ENCODE data around the gene ITPR1.

Gene ITPR1

DNA sequence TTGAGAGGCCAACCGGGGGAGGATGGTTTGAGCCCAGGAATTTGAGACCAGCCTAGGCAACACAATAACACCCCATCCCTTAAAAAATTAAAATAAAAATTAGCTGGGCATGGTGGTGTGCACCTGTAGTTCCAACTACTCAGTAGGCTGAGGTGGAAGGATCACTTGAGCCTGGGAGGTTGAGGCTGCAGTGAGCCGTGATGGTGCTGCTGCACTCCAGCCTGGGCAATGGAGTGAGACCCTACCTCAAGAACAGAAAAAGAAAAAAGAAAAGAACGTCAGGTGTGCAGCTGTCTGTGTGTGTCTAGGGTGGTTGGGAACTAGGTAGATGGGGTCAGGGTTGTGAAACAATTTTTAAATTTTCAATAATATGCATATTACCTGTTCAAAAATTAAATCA is 389.9 kb downstream of the ITPR1 start:
- H3K4me1 ChIP-seq (ENCODE audit: insufficient read depth, low read length): peaks cover 9% of the 10 kb centered on the region; the same call in 1 of the 2 replicates
- 97% methylated on average over 3 of the region's 3 CpGs for WGBS
- no peak overlapping the region for H3K4me3 ChIP-seq (ENCODE audit: low read length)
- H3K36me3 ChIP-seq (ENCODE audit: insufficient read depth, low read length): no peaks in the 10 kb centered on the region
- H3K27me3 ChIP-seq (ENCODE audit: insufficient read depth, low read length): no peaks in the 10 kb centered on the region
- no peak overlapping the region for H3K27ac ChIP-seq (ENCODE audit: low read depth, low read length)
- no peaks in the 10 kb centered on the region; the same call in 1 of the 2 replicates for H3K9me3 ChIP-seq (ENCODE audit: insufficient read depth, low read depth, low read length)
- no peak overlapping the region for H3K9ac ChIP-seq (ENCODE audit: low read depth, low read length)

DNA sequence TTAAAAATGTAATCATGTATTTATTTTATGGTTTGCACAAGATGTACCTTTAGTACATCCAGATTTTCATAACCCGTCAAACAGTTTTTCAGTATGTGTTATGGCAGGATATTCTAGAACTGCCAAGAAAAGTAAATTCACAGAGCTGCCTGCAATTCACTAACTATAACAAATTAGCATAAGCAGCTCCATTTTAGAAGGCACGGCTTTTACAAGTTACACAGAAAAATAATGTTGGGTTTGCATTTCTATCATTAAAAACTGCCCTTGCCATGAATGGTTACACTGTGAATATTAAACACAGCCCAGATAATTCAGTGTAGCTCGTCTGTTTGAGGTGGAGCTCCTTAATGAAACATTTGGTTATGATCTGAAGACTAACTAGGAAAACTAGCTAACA is 391.7 kb downstream of the ITPR1 start:
- H3K9ac ChIP-seq (ENCODE audit: low read depth, low read length): no peak overlapping the region
- no peaks in the 10 kb centered on the region for H3K27me3 ChIP-seq (ENCODE audit: insufficient read depth, low read length)
- H3K36me3 ChIP-seq (ENCODE audit: insufficient read depth, low read length): no peaks in the 10 kb centered on the region
- H3K27ac ChIP-seq (ENCODE audit: low read depth, low read length): no peak overlapping the region
- H3K4me1 ChIP-seq (ENCODE audit: insufficient read depth, low read length): peaks cover 9% of the 10 kb centered on the region; the same call in 1 of the 2 replicates
- 93% methylated on average over 2 of the region's 3 CpGs for WGBS
- H3K9me3 ChIP-seq (ENCODE audit: insufficient read depth, low read depth, low read length): no peaks in the 10 kb centered on the region; the same call in 1 of the 2 replicates
- H3K4me3 ChIP-seq (ENCODE audit: low read length): no peak overlapping the region

DNA sequence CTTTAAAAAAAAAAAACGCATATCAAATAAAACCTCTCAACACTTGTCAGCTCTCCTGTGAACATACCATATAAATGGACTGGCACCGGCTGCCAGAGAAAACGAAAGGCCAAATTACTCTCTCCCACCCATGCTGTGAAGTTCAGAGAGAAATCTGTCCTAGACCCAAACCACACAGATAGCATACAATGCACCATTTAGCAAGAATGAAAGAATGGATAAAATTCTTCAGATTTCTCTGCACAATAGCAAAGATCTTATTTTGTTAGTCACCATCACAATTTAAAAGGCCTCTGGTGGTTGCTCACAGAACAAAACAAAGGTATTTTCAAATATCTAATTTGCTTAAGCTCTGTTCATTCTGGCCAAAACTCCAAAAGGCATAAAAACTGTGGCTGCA is 392.2 kb downstream of the ITPR1 start:
- Histone ChIP-seq H3K4me1 (ENCODE audit: insufficient read depth, low read length) (peaks cover 9% of the 10 kb centered on the region; the same call in 1 of the 2 replicates), H3K4me3 (ENCODE audit: low read length) (no peak overlapping the region), H3K9ac (ENCODE audit: low read depth, low read length) (no peak overlapping the region), H3K27ac (ENCODE audit: low read depth, low read length) (no peak overlapping the region), H3K36me3 (ENCODE audit: insufficient read depth, low read length) (no peaks in the 10 kb centered on the region), H3K9me3 (ENCODE audit: insufficient read depth, low read depth, low read length) (no peaks in the 10 kb centered on the region; the same call in 1 of the 2 replicates), H3K27me3 (ENCODE audit: insufficient read depth, low read length) (no peaks in the 10 kb centered on the region)
- WGBS: 87% methylated on average over 3 of the region's 3 CpGs

DNA sequence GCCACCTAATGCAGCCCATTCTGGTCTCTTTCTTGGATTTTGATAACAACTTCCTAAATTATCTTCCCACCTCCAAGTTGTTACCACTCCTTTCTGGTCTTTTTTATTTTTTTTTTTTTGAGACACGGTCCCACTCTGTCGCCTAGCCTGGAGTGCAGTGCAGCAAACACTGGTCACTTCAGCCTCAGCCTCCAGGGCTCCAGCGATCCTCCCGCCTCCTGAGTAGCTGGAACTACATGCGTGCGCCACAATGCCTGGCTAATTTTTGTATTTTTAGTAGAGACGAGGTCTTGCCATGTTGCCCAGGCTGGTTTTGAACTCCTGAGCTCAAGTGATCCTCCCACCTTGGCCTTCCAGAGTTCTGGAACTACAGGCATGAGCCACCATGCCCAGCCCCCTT is 393.3 kb downstream of the ITPR1 start:
- Histone ChIP-seq H3K27me3 (ENCODE audit: insufficient read depth, low read length) (no peaks in the 10 kb centered on the region), H3K4me3 (ENCODE audit: low read length) (no peak overlapping the region), H3K36me3 (ENCODE audit: insufficient read depth, low read length) (no peaks in the 10 kb centered on the region), H3K9ac (ENCODE audit: low read depth, low read length) (no peak overlapping the region), H3K9me3 (ENCODE audit: insufficient read depth, low read depth, low read length) (no peaks in the 10 kb centered on the region; the same call in 1 of the 2 replicates), H3K27ac (ENCODE audit: low read depth, low read length) (no peak overlapping the region), H3K4me1 (ENCODE audit: insufficient read depth, low read length) (peaks cover 9% of the 10 kb centered on the region; the same call in 1 of the 2 replicates)
- 96% methylated on average over 7 of the region's 7 CpGs for WGBS

DNA sequence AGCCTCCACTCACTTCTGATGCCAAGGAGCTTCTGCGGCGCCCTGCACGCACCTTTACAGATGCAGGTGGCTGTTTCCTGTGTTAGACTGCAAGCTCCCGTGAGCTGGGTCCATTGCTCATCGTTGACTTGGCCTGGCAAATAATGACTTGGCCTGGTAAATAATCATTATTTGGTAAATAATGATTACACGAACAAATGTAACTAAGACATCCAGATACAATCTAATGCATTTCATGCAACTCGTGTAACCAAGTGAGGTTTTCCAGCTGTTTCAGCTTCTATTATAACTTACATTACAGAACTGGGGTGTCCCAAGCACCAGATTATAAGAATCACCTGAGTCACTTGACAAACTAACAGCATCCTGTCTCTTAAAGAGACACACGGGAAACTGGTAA is 394.0 kb downstream of the ITPR1 start:
- H3K9ac ChIP-seq (ENCODE audit: low read depth, low read length): no peak overlapping the region
- no peaks in the 10 kb centered on the region for H3K27me3 ChIP-seq (ENCODE audit: insufficient read depth, low read length)
- H3K4me1 ChIP-seq (ENCODE audit: insufficient read depth, low read length): peaks cover 9% of the 10 kb centered on the region; the same call in 1 of the 2 replicates
- no peaks in the 10 kb centered on the region for H3K36me3 ChIP-seq (ENCODE audit: insufficient read depth, low read length)
- 94% methylated on average over 8 of the region's 8 CpGs for WGBS
- no peak overlapping the region for H3K27ac ChIP-seq (ENCODE audit: low read depth, low read length)
- H3K4me3 ChIP-seq (ENCODE audit: low read length): no peak overlapping the region
- no peaks in the 10 kb centered on the region; the same call in 1 of the 2 replicates for H3K9me3 ChIP-seq (ENCODE audit: insufficient read depth, low read depth, low read length)

- peaks cover 9% of the 10 kb centered on the region; the same call in 1 of the 2 replicates for H3K4me1 ChIP-seq (ENCODE audit: insufficient read depth, low read length)
- H3K9me3 ChIP-seq (ENCODE audit: insufficient read depth, low read depth, low read length): no peaks in the 10 kb centered on the region
- no peak overlapping the region for H3K27ac ChIP-seq (ENCODE audit: low read depth, low read length)
- no peaks in the 10 kb centered on the region for H3K36me3 ChIP-seq (ENCODE audit: insufficient read depth, low read length)
- WGBS: 86% methylated on average over 1 of the region's 4 CpGs
- H3K27me3 ChIP-seq (ENCODE audit: insufficient read depth, low read length): no peaks in the 10 kb centered on the region
- H3K4me3 ChIP-seq (ENCODE audit: low read length): no peak overlapping the region
- no peak overlapping the region for H3K9ac ChIP-seq (ENCODE audit: low read depth, low read length)
Measured at GRCh38 chr3:4888913-4889846, 396.0 kb downstream of the ITPR1 start.

- Histone ChIP-seq H3K4me1 (ENCODE audit: insufficient read depth, low read length) (peaks cover 9% of the 10 kb centered on the region; the same call in 1 of the 2 replicates), H3K27ac (ENCODE audit: low read depth, low read length) (no peak overlapping the region), H3K9me3 (ENCODE audit: insufficient read depth, low read depth, low read length) (no peaks in the 10 kb centered on the region), H3K9ac (ENCODE audit: low read depth, low read length) (no peak overlapping the region), H3K36me3 (ENCODE audit: insufficient read depth, low read length) (no peaks in the 10 kb centered on the region), H3K27me3 (ENCODE audit: insufficient read depth, low read length) (no peaks in the 10 kb centered on the region), H3K4me3 (ENCODE audit: low read length) (no peak overlapping the region)
- 90% methylated on average over 1 of the region's 3 CpGs for WGBS
Measured at GRCh38 chr3:4889896-4890295, 396.7 kb downstream of the ITPR1 start.

DNA sequence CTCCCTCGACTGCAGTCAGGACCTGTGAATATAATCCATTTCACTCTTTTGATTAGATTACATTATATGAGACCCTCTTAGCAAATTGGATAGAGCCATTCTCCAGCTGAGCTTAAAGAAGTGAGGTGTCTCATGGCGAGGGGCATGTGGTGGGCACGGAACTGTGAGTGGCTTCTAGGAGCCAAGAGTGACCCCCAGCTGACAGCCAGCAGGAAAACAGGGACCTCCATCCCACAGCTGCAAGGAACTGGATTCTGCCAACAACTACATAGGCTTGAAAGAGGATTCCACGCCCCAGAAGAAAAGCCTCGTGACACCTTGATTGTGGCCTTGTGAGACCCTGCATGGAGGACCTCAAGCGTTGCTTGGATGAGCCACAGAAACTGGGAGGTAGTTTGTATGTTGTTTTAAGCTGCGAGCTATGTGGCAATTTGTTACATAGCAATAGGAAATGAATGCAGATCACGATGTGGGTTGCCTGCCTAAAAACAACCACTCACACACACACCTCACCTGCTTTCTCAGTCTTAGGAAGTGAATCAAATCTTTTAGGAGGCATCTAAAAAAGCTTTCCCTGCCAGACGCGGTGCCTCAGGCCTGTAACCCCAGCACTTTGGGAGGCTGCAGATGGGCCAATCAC is 401.9 kb downstream of the ITPR1 start:
- no peaks in the 10 kb centered on the region for H3K27me3 ChIP-seq (ENCODE audit: insufficient read depth, low read length)
- no peaks in the 10 kb centered on the region for H3K9me3 ChIP-seq (ENCODE audit: insufficient read depth, low read depth, low read length)
- H3K9ac ChIP-seq (ENCODE audit: low read depth, low read length): no peak overlapping the region
- H3K36me3 ChIP-seq (ENCODE audit: insufficient read depth, low read length): no peaks in the 10 kb centered on the region
- H3K4me3 ChIP-seq (ENCODE audit: low read length): no peak overlapping the region
- no peak overlapping the region for H3K27ac ChIP-seq (ENCODE audit: low read depth, low read length)
- WGBS: 93% methylated on average over 9 of the region's 10 CpGs
- H3K4me1 ChIP-seq (ENCODE audit: insufficient read depth, low read length): no peaks in the 10 kb centered on the region

DNA sequence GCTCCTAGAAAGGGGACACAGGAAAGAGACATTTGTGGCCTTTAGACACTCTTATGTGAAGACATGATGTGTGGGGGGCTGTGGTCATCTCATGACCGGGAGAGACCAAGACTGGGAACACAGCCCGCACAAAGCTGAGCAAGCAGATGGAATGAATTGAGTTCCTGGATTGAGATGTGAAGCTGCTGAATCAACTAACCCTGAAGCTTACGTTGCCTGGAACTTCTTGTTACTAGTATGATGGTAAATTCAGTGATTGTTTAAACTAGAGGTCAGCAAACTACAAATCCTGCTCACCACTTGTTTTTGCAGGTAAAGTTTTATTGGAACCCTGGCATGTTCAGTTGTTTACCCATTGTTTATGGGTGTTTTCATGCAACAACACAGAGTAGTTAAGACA is 402.7 kb downstream of the ITPR1 start:
- Histone ChIP-seq H3K9me3 (ENCODE audit: insufficient read depth, low read depth, low read length) (no peaks in the 10 kb centered on the region), H3K4me1 (ENCODE audit: insufficient read depth, low read length) (no peaks in the 10 kb centered on the region), H3K27me3 (ENCODE audit: insufficient read depth, low read length) (no peaks in the 10 kb centered on the region), H3K9ac (ENCODE audit: low read depth, low read length) (no peak overlapping the region), H3K4me3 (ENCODE audit: low read length) (no peak overlapping the region), H3K36me3 (ENCODE audit: insufficient read depth, low read length) (no peaks in the 10 kb centered on the region), H3K27ac (ENCODE audit: low read depth, low read length) (no peak overlapping the region)
- 94% methylated on average over 3 of the region's 3 CpGs for WGBS

Measured in HUES64 (cell line).